GM11168 (cell line): ENCODE results near the gene RFTN2.
"Not testable (repeated sequence)": the region's sequence is repeated elsewhere in the genome, so short reads cannot be mapped to it uniquely, and the experiment has no call there.

Experiments
- in situ Hi-C: fragments of 300-500 bp; cut with MboI; formaldehyde crosslinking; loops from one replicate; pipeline ENCODE4 v1.12.0; 2022; ENCODE audit warnings: low sequenced_read_pairs; ENCODE audit not compliant: unreplicated experiment

Gene RFTN2

GRCh38 chr2:197556456-197556855 is 118.9 kb downstream of the RFTN2 start:
- in situ Hi-C loops = no loop called here

DNA sequence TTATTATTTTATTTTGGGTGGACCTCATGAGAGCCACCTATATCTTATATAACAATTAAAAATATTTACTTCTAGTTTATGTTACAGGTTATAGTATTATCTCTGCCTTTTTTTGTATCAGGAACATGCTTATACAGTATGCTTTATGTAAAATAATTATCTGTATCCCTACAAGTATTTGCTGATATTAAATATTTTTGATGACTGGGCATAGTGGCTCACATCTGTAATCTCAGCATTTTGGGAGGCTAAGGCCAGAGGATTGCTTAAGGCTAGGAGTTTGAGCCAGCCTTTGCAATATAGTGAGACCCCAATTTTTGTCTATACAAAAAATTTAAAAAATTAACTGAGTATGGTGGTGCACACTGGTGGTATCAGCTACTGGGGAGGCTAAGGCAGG is 119.9 kb downstream of the RFTN2 start:
- in situ Hi-C loops = no loop called here

DNA sequence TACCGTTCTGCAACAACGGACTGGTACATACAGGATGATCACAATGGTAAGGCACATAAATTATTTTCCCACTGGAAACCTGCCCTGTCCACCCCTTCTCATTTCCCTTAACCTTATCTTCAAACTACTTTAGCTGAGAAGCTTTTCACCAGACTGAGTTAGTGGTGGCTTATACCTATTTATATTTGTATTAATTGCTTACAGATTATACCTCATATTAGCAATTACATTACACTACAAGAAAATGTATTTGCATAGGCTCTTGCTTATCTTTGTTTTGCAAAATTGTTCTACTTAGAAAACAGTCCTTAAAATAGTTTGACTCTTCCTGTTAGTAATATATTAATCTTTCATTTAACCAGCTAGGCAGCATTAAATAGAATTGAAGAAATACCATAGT is 124.1 kb downstream of the RFTN2 start:
- in situ Hi-C loops = not testable (repeated sequence)

DNA sequence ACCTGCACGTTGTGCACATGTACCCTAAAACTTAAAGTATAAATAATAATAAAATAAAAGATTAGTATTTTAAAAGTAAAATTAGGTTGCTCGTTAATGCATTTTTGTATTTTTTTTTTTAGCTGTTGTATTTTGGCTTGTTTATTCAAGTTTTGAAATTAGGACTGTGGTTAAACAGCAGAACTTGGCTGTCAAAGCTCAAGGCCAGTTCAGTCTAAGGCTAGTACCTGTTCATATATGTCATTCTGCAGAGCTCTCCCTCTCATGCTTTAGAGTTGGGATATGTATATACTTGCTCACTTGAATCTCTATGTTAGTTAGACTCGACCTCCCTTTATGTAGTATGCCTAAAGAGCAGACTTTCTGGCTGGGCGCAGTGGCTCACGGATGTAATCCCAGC is 126.8 kb downstream of the RFTN2 start:
- in situ Hi-C loops = no loop called here

- in situ Hi-C loops = no loop called here
These were observed 128.1 kb downstream of the RFTN2 start for GRCh38 chr2:197547163-197547900.

DNA sequence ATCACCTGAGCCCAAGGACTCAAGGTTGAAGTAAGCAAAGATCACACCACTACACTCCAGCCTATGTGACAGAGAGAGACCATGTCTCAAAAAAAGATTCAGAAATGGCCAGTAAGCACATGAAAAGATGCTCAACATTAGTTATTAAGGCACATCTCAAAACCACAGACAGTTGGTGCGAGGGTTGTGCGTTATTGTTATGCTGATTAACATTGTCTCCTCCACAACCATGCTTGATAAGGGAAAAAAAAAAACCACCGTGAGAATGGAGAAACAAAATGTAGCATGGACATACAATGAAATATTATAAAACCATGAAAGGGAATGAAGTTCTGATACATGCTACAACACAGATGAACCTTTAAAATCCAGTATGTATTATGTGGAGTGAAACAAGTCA is 132.2 kb downstream of the RFTN2 start:
- in situ Hi-C loops = no loop called here

- in situ Hi-C loops = no loop called here
These were observed 135.7 kb downstream of the RFTN2 start for GRCh38 chr2:197539734-197540133.

GRCh38 chr2:197538412-197538811 is 137.0 kb downstream of the RFTN2 start:
- in situ Hi-C loops = no loop called here
